GM19239 (cell line): ENCODE data around the gene OR2J2.
"Not testable (repeated sequence)": the region's sequence is repeated elsewhere in the genome, so short reads cannot be mapped to it uniquely, and the experiment has no call there.

Experiments
- DNase-seq: peaks from one replicate; pipeline ENCODE4 v3.0.0; 2011; ENCODE audit warnings: low spot score; ENCODE audit not compliant: insufficient read length
- FAIRE-seq: peaks from 2 replicates; lab custom pipeline; 2011; peaks lifted over from hg19 to GRCh38; lab: Jason Lieb, UNC

Gene OR2J2

GRCh38 chr6:29217242-29217641 lies 46.5 kb downstream of the OR2J2 start:
- FAIRE-seq, DNase-seq: not testable (repeated sequence)

- not testable (repeated sequence) for FAIRE-seq, DNase-seq
These were observed 47.3 kb downstream of the OR2J2 start for GRCh38 chr6:29218056-29218455.
